IMR-90 (cell line): ENCODE data around the gene PDGFC. TPM values are rescaled to one million over a fixed set of nuclear protein-coding genes. Genes with fewer than 3 reads are reported as not detected.
A peak's percentile ranks its signal among the peaks of the same experiment; 100 is the strongest.

Experiments used
- ATAC-seq: fragments of 200-7000 bp; cut with Tn5 transposase; 2 replicates; pipeline ENCODE4 v1.9.1; 2020; ENCODE audit warnings: low read depth, mild to moderate bottlenecking, moderate library complexity
- BruUV-seq: library from RNA; stranded (reverse); fragments of 400-500 nt; replicated peaks from 2 replicates; lab custom pipeline; 2021; lab: Mats Ljungman, UMichigan
- CTCF ChIA-PET: fragments of 300-600 bp; formaldehyde crosslinking; extraction: SDS; loops from one replicate; lab custom pipeline; 2021; ENCODE audit warnings: antibody characterized with exemption; lab: Yijun Ruan, JAX
- POLR2A ChIA-PET: fragments of 300-600 bp; sonication (Branson Sonifier 250); formaldehyde crosslinking; loops from one replicate; lab custom pipeline; 2022; ENCODE audit warnings: antibody characterized with exemption; ENCODE audit not compliant: unreplicated experiment; lab: Charles Lee
- DNase-seq: peaks from one replicate; pipeline ENCODE4 v3.0.0; 2013
- H2AFZ ChIP-seq: replicated peaks from 2 replicates; pipeline ENCODE3; 2013; ENCODE audit warnings: low read length, mild to moderate bottlenecking; ENCODE audit not compliant: poor library complexity
- H2AK5ac ChIP-seq: 2 replicates; pipeline ENCODE4 v1.6.1; 2013; ENCODE audit warnings: low read depth, low read length, inconsistent platforms
- H2AK9ac ChIP-seq: replicated peaks from 2 replicates; pipeline ENCODE3; 2013; ENCODE audit warnings: mild to moderate bottlenecking, low read depth, low read length, moderate library complexity; ENCODE audit not compliant: poor library complexity
- H2BK120ac ChIP-seq: 2 replicates; pipeline ENCODE4 v1.6.1; 2013; ENCODE audit warnings: low read depth, low read length, inconsistent platforms
- H2BK15ac ChIP-seq: 3 replicates; pipeline ENCODE4 v1.6.1; 2013; ENCODE audit warnings: low read depth, low read length, inconsistent platforms
- H2BK20ac ChIP-seq: 2 replicates; pipeline ENCODE4 v1.6.1; 2013; ENCODE audit warnings: low read depth, mild to moderate bottlenecking, inconsistent platforms, low read length, moderate library complexity
- H2BK5ac ChIP-seq: 2 replicates; pipeline ENCODE4 v1.6.1; 2013; ENCODE audit warnings: mild to moderate bottlenecking, low read depth, low read length, inconsistent platforms; ENCODE audit not compliant: poor library complexity, severe bottlenecking
- H3K14ac ChIP-seq: replicated peaks from 2 replicates; pipeline ENCODE4 v1.6.1; 2013; ENCODE audit warnings: low read depth, low read length, inconsistent platforms
- H3K18ac ChIP-seq: 2 replicates; pipeline ENCODE4 v1.6.1; 2013; ENCODE audit warnings: low read depth, low read length, control low read depth
- H3K23ac ChIP-seq: 2 replicates; pipeline ENCODE4 v1.6.1; 2013; ENCODE audit warnings: low read depth, low read length, inconsistent platforms
- H3K27ac ChIP-seq: 2 replicates; pipeline ENCODE4 v1.5.1; 2013; ENCODE audit warnings: mild to moderate bottlenecking, control low read depth, low read length; ENCODE audit not compliant: insufficient read depth
- H3K27me3 ChIP-seq: 2 replicates; pipeline ENCODE4 v1.6.1; 2013; ENCODE audit warnings: low read length; ENCODE audit not compliant: control insufficient read depth, insufficient read depth
- H3K36me3 ChIP-seq: 2 replicates; pipeline ENCODE4 v1.6.1; 2013; ENCODE audit warnings: low read length, mixed read lengths; ENCODE audit not compliant: control insufficient read depth, insufficient read depth
- H3K4ac ChIP-seq: 2 replicates; pipeline ENCODE4 v1.6.1; 2013; ENCODE audit warnings: low read depth, low read length, inconsistent platforms
- H3K4me1 ChIP-seq: 2 replicates; pipeline ENCODE4 v1.6.1; 2013; ENCODE audit warnings: low read length, mixed read lengths; ENCODE audit not compliant: control insufficient read depth, insufficient read depth
- H3K4me2 ChIP-seq: 2 replicates; pipeline ENCODE4 v1.6.1; 2013; ENCODE audit warnings: low read depth, mild to moderate bottlenecking, control low read depth, low read length, moderate library complexity
- H3K4me3 ChIP-seq: 2 replicates; pipeline ENCODE4 v1.5.1; 2013; ENCODE audit warnings: low read depth, mild to moderate bottlenecking, control low read depth, low read length, moderate library complexity; ENCODE audit not compliant: insufficient read depth
- H3K56ac ChIP-seq: 2 replicates; pipeline ENCODE4 v1.6.1; 2013; ENCODE audit warnings: low read length, inconsistent platforms; ENCODE audit not compliant: insufficient read depth; ENCODE audit errors: extremely low read depth
- H3K79me1 ChIP-seq, 2 experiments: 2 replicates each; pipeline ENCODE4 v1.6.1; 2013; ENCODE audit warnings: low read length in 2 of 2, inconsistent platforms in 1 of 2, low read depth in 1 of 2
- H3K9ac ChIP-seq: 2 replicates; pipeline ENCODE4 v1.6.1; 2013; ENCODE audit warnings: low read depth, low read length, control low read depth
- H3K9me1 ChIP-seq: 2 replicates; pipeline ENCODE4 v1.6.1; 2013; ENCODE audit warnings: low read length, inconsistent platforms; ENCODE audit not compliant: insufficient read depth
- H3K9me3 ChIP-seq: 2 replicates; pipeline ENCODE4 v1.6.1; 2013; ENCODE audit warnings: low read length; ENCODE audit not compliant: control insufficient read depth, insufficient read depth
- H4K20me1 ChIP-seq: 2 replicates; pipeline ENCODE4 v1.6.1; 2013; ENCODE audit warnings: low read length, inconsistent platforms; ENCODE audit not compliant: insufficient read depth
- H4K5ac ChIP-seq: 2 replicates; pipeline ENCODE4 v1.6.1; 2013; ENCODE audit warnings: mild to moderate bottlenecking, low read depth, low read length, control low read depth
- H4K8ac ChIP-seq, 2 experiments: 2 replicates each; pipeline ENCODE4 v1.6.1; 2013; ENCODE audit warnings: low read depth in 2 of 2, low read length in 2 of 2, control low read depth in 1 of 2, inconsistent platforms in 1 of 2
- H4K91ac ChIP-seq: 2 replicates; pipeline ENCODE4 v1.6.1; 2013; ENCODE audit warnings: low read depth, low read length, inconsistent platforms; ENCODE audit not compliant: insufficient read depth
- BHLHE40 ChIP-seq: fragments of 150-350 bp; IDR thresholded peaks from 2 replicates; pipeline ENCODE4 v1.6.1; 2016; ENCODE audit warnings: mild to moderate bottlenecking, low read depth, low read length
- CTCF ChIP-seq: conservative IDR thresholded peaks from 2 replicates; pipeline ENCODE4 v1.5.1; 2012; ENCODE audit warnings: mild to moderate bottlenecking, low read depth, low read length, improper control_type of control experiment
- ELK1 ChIP-seq: fragments of 150-350 bp; IDR thresholded peaks from 2 replicates; pipeline ENCODE4 v1.6.1; 2016; ENCODE audit warnings: low read depth, mild to moderate bottlenecking, low read length, moderate library complexity, borderline replicate concordance
- MAFK ChIP-seq: IDR thresholded peaks from 2 replicates; pipeline ENCODE4 v1.6.1; 2012; ENCODE audit warnings: low read depth, low read length, improper control_type of control experiment
- MXI1 ChIP-seq: IDR thresholded peaks from 2 replicates; pipeline ENCODE4 v1.6.1; 2012; ENCODE audit warnings: low read depth, mild to moderate bottlenecking, low read length, moderate library complexity, borderline replicate concordance
- NFE2L2 ChIP-seq: fragments of 150-350 bp; IDR thresholded peaks from 2 replicates; pipeline ENCODE4 v1.6.1; 2016; ENCODE audit warnings: low read depth, mild to moderate bottlenecking, low read length
- POLR2A ChIP-seq: IDR thresholded peaks from 2 replicates; pipeline ENCODE4 v1.6.1; 2012; ENCODE audit warnings: mild to moderate bottlenecking, low read depth, low read length
- RCOR1 ChIP-seq: IDR thresholded peaks from 2 replicates; pipeline ENCODE4 v1.6.1; 2012; ENCODE audit warnings: mild to moderate bottlenecking, low read length, improper control_type of control experiment; ENCODE audit not compliant: insufficient replicate concordance
- SMC3 ChIP-seq: fragments of 150-350 bp; IDR thresholded peaks from 2 replicates; pipeline ENCODE4 v1.6.1; 2016; ENCODE audit warnings: low read depth, mild to moderate bottlenecking, antibody characterized with exemption, low read length, moderate library complexity
- USF2 ChIP-seq: fragments of 150-350 bp; IDR thresholded peaks from 2 replicates; pipeline ENCODE4 v1.6.1; 2017; ENCODE audit warnings: mild to moderate bottlenecking, antibody characterized with exemption, low read length, low read depth
- WGBS, 2 experiments: methylation state at CpG; one replicate each; pipeline versions ENCODE4 v1.1.5 to v1.1.7; 2013; ENCODE audit warnings: missing lambda C conversion rate in 2 of 2; ENCODE audit not compliant: insufficient read length in 1 of 2; ENCODE audit errors: extremely low coverage in 2 of 2; 5-methylcytosine and 5-hydroxymethylcytosine counted together
- dilution Hi-C: fragments of 300-500 bp; cut with HindIII; formaldehyde crosslinking; loops from one replicate; pipeline ENCODE4 v1.14.3; 2018; ENCODE audit warnings: low sequenced_read_pairs; ENCODE audit not compliant: unreplicated experiment
- in situ Hi-C: fragments of 300-500 bp; cut with MboI; formaldehyde crosslinking; loops from 3 replicates; pipeline ENCODE4 v1.14.3; 2019; ENCODE audit warnings: low sequenced_read_pairs, inconsistent platforms, mixed read lengths
- intact Hi-C: fragments of 100-400 bp; cut with micrococcal nuclease; formaldehyde crosslinking; loops from 2 replicates; pipeline ENCODE4 v1.10.0; 2022
- polyA plus RNA-seq, 3 experiments: library from polyadenylated mRNA; depleted of rRNA; stranded (reverse); fragments of >200 nt; gene quantifications; 2 replicates each; pipeline ENCODE4 v1.2.3, GENCODE V29; 2012; ENCODE audit warnings: low replicate concordance in 1 of 3
- total RNA-seq: library from RNA; depleted of rRNA; stranded (reverse); fragments of >200 nt; gene quantifications from 2 replicates; pipeline ENCODE4 v1.2.3, GENCODE V29; 2012

PDGFC gene
- total and polyA plus RNA-seq, 2 of the 4 experiments (the other 2 are of a cell fraction) = 19.8 to 90.7 TPM

DNA sequence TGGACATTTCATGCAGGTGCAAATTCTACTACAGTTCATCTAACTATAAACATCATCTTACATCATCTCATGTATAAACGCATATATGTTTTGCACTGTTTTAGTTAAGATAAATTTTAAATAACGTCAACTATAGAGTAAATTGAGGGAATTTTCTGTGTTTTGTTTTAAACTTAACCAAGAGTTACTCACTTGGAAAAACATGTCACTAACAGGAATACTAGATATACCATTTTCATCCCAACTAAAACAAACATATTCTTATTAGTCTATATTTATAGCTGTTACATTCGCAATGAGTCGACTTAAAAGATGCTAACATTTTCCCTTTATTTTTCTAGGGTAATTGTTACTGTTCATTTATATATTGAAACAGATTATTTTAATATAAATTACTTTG lies 159.6 kb downstream of the PDGFC start:
- H3K9me1 ChIP-seq = peaks cover 12% of the 10 kb centered on the region; the same call in 1 of the 2 replicates
- no peak overlapping the region for H4K8ac ChIP-seq
- TF ChIP-seq MXI1 (no peak), CTCF (no peak), MAFK (no peak), BHLHE40 (no peak), RCOR1 (no peak), POLR2A (no peak), ELK1 (no peak), NFE2L2 (no peak), USF2 (no peak), SMC3 (no peak)
- in situ Hi-C loops (no loop called here), dilution Hi-C loops (no loop called here), intact Hi-C loops (no loop called here)
- H2AK9ac ChIP-seq = no peak overlapping the region
- no peak overlapping the region for H2BK20ac ChIP-seq
- H3K79me1 ChIP-seq = peaks cover 18 to 28% of the 10 kb centered on the region in 2 experiments
- H4K20me1 ChIP-seq = no peaks in the 10 kb centered on the region
- H3K9me3 ChIP-seq = no peaks in the 10 kb centered on the region
- no peak overlapping the region for H3K4me3 ChIP-seq
- ATAC-seq (peak; percentile 67), DNase-seq (peak; percentile 63)
- no peak overlapping the region for H2BK15ac ChIP-seq
- H3K14ac ChIP-seq = no peak overlapping the region
- H4K5ac ChIP-seq = no peak overlapping the region
- peaks cover 4% of the 10 kb centered on the region for H3K4me1 ChIP-seq
- H3K27me3 ChIP-seq = no peaks in the 10 kb centered on the region
- no peak overlapping the region for H3K23ac ChIP-seq
- H4K91ac ChIP-seq = no peak overlapping the region
- no peak overlapping the region for H3K4ac ChIP-seq
- no peak overlapping the region for H3K9ac ChIP-seq
- H2BK5ac ChIP-seq = no peak overlapping the region
- H3K56ac ChIP-seq = no peak overlapping the region
- WGBS, 2 experiments = no CpG with 5 or more reads among the region's 4 CpGs
- H3K27ac ChIP-seq = peak overlapping the region; percentile 33; the same call in 1 of the 2 replicates
- H3K18ac ChIP-seq = no peak overlapping the region
- no peak overlapping the region for H2AFZ ChIP-seq
- no TSS peak for BruUV-seq
- no peak overlapping the region for H3K4me2 ChIP-seq
- H2BK120ac ChIP-seq = no peak overlapping the region
- H2AK5ac ChIP-seq = no peak overlapping the region
- ChIA-PET CTCF (no interaction called here), POLR2A (no interaction called here)
- no peaks in the 10 kb centered on the region for H3K36me3 ChIP-seq
